Fibroblast of lung (primary cell): ENCODE measurements around the gene CEP41. TPM values are rescaled to one million over a fixed set of nuclear protein-coding genes. Genes with fewer than 3 reads are reported as not detected.

ENCODE experiments used
- DNase-seq, 2 donors: peaks; one replicate each; pipeline versions ENCODE4 v3.0.0 to v3.0.0-alpha.2; 2010; ENCODE audit warnings: low read depth in 2 of 2
- H2AFZ ChIP-seq: 2 replicates; pipeline ENCODE4 v1.5.1; 2012; ENCODE audit warnings: low read length, control low read depth, inconsistent platforms
- H3K27ac ChIP-seq: 2 replicates; pipeline ENCODE4 v1.5.1; 2011; ENCODE audit warnings: low read length, control low read depth; ENCODE audit not compliant: insufficient read depth
- H3K27me3 ChIP-seq: 2 replicates; pipeline ENCODE4 v1.5.1; 2011; ENCODE audit warnings: mild to moderate bottlenecking, low read length; ENCODE audit not compliant: control insufficient read depth, insufficient read depth
- H3K36me3 ChIP-seq: 2 replicates; pipeline ENCODE4 v1.5.1; 2011; ENCODE audit warnings: low read length; ENCODE audit not compliant: control insufficient read depth, insufficient read depth
- H3K4me1 ChIP-seq: 2 replicates; pipeline ENCODE4 v1.5.1; 2011; ENCODE audit warnings: low read length; ENCODE audit not compliant: control insufficient read depth, insufficient read depth; ENCODE audit errors: extremely low read depth
- H3K4me2 ChIP-seq: 2 replicates; pipeline ENCODE4 v1.5.1; 2011; ENCODE audit warnings: low read length, control low read depth; ENCODE audit not compliant: insufficient read depth; ENCODE audit errors: extremely low read depth
- H3K4me3 ChIP-seq, 4 experiments: fragments of 200-600 bp in 1 of 4; sonication (generic) in 1 of 4; replicated peaks in 1 of 4; 2 replicates each; pipeline ENCODE4 v1.5.1; 2011 to 2016; ENCODE audit warnings: low read length in 4 of 4, low read depth in 3 of 4, mild to moderate bottlenecking in 3 of 4, control low read depth in 2 of 4, inconsistent platforms in 1 of 4, mixed read lengths in 1 of 4; ENCODE audit not compliant: insufficient read depth in 1 of 4; ENCODE audit errors: control extremely low read depth in 1 of 4
- H3K79me2 ChIP-seq: 2 replicates; pipeline ENCODE4 v1.5.1; 2012; ENCODE audit warnings: mild to moderate bottlenecking, low read length, inconsistent platforms; ENCODE audit not compliant: control insufficient read depth, insufficient read depth
- H3K9ac ChIP-seq: 2 replicates; pipeline ENCODE4 v1.5.1; 2011; ENCODE audit warnings: mild to moderate bottlenecking, low read length, control low read depth; ENCODE audit not compliant: insufficient read depth
- H3K9me3 ChIP-seq: 2 replicates; pipeline ENCODE4 v1.5.1; 2012; ENCODE audit warnings: low read depth, low read length; ENCODE audit not compliant: control insufficient read depth, insufficient read depth
- H4K20me1 ChIP-seq: 2 replicates; pipeline ENCODE4 v1.5.1; 2011; ENCODE audit warnings: low read length; ENCODE audit not compliant: control insufficient read depth, insufficient read depth; ENCODE audit errors: extremely low read depth
- CTCF ChIP-seq, 2 donors: IDR thresholded peaks in 1 of 2; conservative IDR thresholded peaks in 1 of 2; 1 replicate in 1 of 2; 2 replicates in 1 of 2; pipeline ENCODE4 v1.5.1; 2011 to 2012; ENCODE audit warnings: low read length in 2 of 2, control low read depth in 1 of 2, inconsistent platforms in 1 of 2, low read depth in 1 of 2, mild to moderate bottlenecking in 1 of 2
- EZH2 ChIP-seq: IDR thresholded peaks from 2 replicates; pipeline ENCODE4 v1.5.1; 2012; ENCODE audit warnings: low read length, control low read depth, mild to moderate bottlenecking; ENCODE audit errors: missing control alignments
- polyA plus RNA-seq, 2 donors: library from polyadenylated mRNA; depleted of rRNA in 1 of 2; stranded (reverse) in 1 of 2; unstranded in 1 of 2; fragments of >200 nt; gene quantifications; 2 replicates each; pipeline ENCODE4 v1.2.1, GENCODE V29; 2011 to 2012; ENCODE audit warnings: missing spikeins in 1 of 2
- total RNA-seq: library from RNA; depleted of rRNA; stranded (reverse); fragments of >200 nt; gene quantifications from 2 replicates; pipeline ENCODE4 v1.2.1, GENCODE V29; 2014

Gene CEP41
- total and polyA plus RNA-seq, 2 donors (not counting 1 experiment from before 2014, with no cell fraction given): 8.3 to 24.5 TPM

GRCh38 chr7:130433301-130433700 is 7.5 kb downstream of the CEP41 start:
- Histone ChIP-seq H3K27me3 (no peaks in the 10 kb centered on the region), H3K9ac (no peak overlapping the region), H3K4me1 (peaks cover 20% of the 10 kb centered on the region), H3K79me2 (no peaks in the 10 kb centered on the region), H3K27ac (no peak overlapping the region), H3K9me3 (no peaks in the 10 kb centered on the region), H3K4me3 (no peak overlapping the region), H2AFZ (no peak overlapping the region), H3K36me3 (no peaks in the 10 kb centered on the region), H3K4me2 (no peak overlapping the region), H4K20me1 (no peaks in the 10 kb centered on the region)
- TF ChIP-seq EZH2 (no peak), CTCF (conservative IDR thresholded peaks at IDR 0.05 in 1 of 2, IDR thresholded peaks at IDR 0.05 in 1 of 2; ENCODE audit: low read depth in 1 of 2, low read length in 2 of 2) (no peak)
- DNase-seq: no peak

- no peak for TF ChIP-seq CTCF (conservative IDR thresholded peaks at IDR 0.05 in 1 of 2, IDR thresholded peaks at IDR 0.05 in 1 of 2; ENCODE audit: low read depth in 1 of 2, low read length in 2 of 2)
- no peak for TF ChIP-seq EZH2
- Histone ChIP-seq H3K27me3 (no peaks in the 10 kb centered on the region), H3K9ac (no peak overlapping the region), H2AFZ (no peak overlapping the region), H3K4me3 (no peak overlapping the region), H3K36me3 (no peaks in the 10 kb centered on the region), H4K20me1 (no peaks in the 10 kb centered on the region), H3K27ac (no peak overlapping the region), H3K4me2 (peak overlapping the region; percentile 56), H3K4me1 (peaks cover 20% of the 10 kb centered on the region), H3K9me3 (no peaks in the 10 kb centered on the region), H3K79me2 (no peaks in the 10 kb centered on the region)
- DNase-seq: peak; percentile 48 to 72
These were observed 7.9 kb downstream of the CEP41 start for GRCh38 chr7:130432886-130433285.

GRCh38 chr7:130430841-130431666 is 9.8 kb downstream of the CEP41 start:
- H3K79me2 ChIP-seq: no peaks in the 10 kb centered on the region
- H3K4me2 ChIP-seq: peak overlapping the region; percentile 63
- no peak overlapping the region for H2AFZ ChIP-seq
- no peaks in the 10 kb centered on the region for H3K9me3 ChIP-seq
- H3K36me3 ChIP-seq: no peaks in the 10 kb centered on the region
- H4K20me1 ChIP-seq: no peaks in the 10 kb centered on the region
- DNase-seq: peak; percentile 86 to 93
- H3K4me3 ChIP-seq: peak overlapping the region; percentile 26 to 59 (median 42)
- TF ChIP-seq EZH2 (no peak), CTCF (conservative IDR thresholded peaks at IDR 0.05 in 1 of 2, IDR thresholded peaks at IDR 0.05 in 1 of 2; ENCODE audit: low read depth in 1 of 2, low read length in 2 of 2) (no peak)
- peaks cover 20% of the 10 kb centered on the region for H3K4me1 ChIP-seq
- H3K9ac ChIP-seq: no peak overlapping the region
- H3K27ac ChIP-seq: peak overlapping the region; percentile 36
- no peaks in the 10 kb centered on the region for H3K27me3 ChIP-seq
